GM23248 (cell line): Measurements from ENCODE around the gene MBD3L4.

Experiments
- EZH2 ChIP-seq: fragments of 200-600 bp; sonication (generic); IDR thresholded peaks from 2 replicates; pipeline ENCODE4 v1.6.1; 2018; ENCODE audit warnings: antibody characterized with exemption, mild to moderate bottlenecking; ENCODE audit not compliant: insufficient read depth, poor library complexity, severe bottlenecking
- EZH2phosphoT487 ChIP-seq: fragments of 200-600 bp; sonication (generic); IDR thresholded peaks from 2 replicates; pipeline ENCODE4 v1.6.1; 2018; ENCODE audit warnings: antibody characterized with exemption, moderate library complexity, mild to moderate bottlenecking, low read depth; ENCODE audit not compliant: insufficient read depth

DNA sequence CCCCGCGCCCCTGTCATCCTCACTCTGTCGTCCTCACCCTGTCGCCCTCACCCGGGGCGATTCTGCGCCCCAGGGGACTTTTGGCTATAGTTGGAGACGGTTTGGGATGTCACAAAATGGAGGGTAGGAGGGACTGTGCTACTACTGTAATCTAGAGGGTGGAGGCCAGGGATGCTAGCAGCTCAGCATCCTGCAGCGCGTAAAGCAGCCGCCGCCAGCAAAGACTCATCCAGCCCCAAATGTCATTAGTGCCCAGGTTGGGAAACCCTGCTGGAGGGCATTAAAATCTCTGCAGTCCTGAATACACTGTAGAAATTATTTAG is 29.9 kb upstream of the MBD3L4 start:
- TF ChIP-seq EZH2 (no peak), EZH2phosphoT487 (no peak)
